H1 (cell line): Measurements from ENCODE around the gene SCAMP3.

ENCODE experiments used
- SUZ12 ChIP-seq: fragments of 200-600 bp; sonication (generic); IDR thresholded peaks from 2 replicates; pipeline ENCODE4 v1.6.1; 2012; ENCODE audit warnings: mild to moderate bottlenecking, inconsistent platforms, low read length, moderate library complexity, mixed read lengths
- YY1 ChIP-seq: IDR thresholded peaks from 2 replicates; pipeline ENCODE4 v1.6.1; 2011; ENCODE audit warnings: low read depth, mild to moderate bottlenecking, low read length

GRCh38 chr1:155285631-155286044, 23.5 kb upstream of the SCAMP3 start:
- TF ChIP-seq SUZ12 = no peak
- TF ChIP-seq YY1 = no peak
